Ishikawa (cell line): ENCODE results near the gene ADNP2.
A peak's percentile ranks its signal among the peaks of the same experiment; 100 is the strongest.

Source experiments
- CEBPB ChIP-seq: IDR thresholded peaks from 2 replicates; pipeline ENCODE4 v1.6.1; 2012
- CREB1 ChIP-seq: IDR thresholded peaks from 2 replicates; pipeline ENCODE4 v1.6.1; 2012; ENCODE audit warnings: low read depth
- EGR1 ChIP-seq: IDR thresholded peaks from 2 replicates; pipeline ENCODE4 v1.6.1; 2012
- EP300 ChIP-seq: IDR thresholded peaks from 2 replicates; pipeline ENCODE4 v1.6.1; 2012; ENCODE audit warnings: borderline replicate concordance
- FOXM1 ChIP-seq: IDR thresholded peaks from 2 replicates; pipeline ENCODE4 v1.6.1; 2012; ENCODE audit warnings: low read depth, borderline replicate concordance
- MAX ChIP-seq: IDR thresholded peaks from 2 replicates; pipeline ENCODE4 v1.6.1; 2012
- NFIC ChIP-seq: IDR thresholded peaks from 2 replicates; pipeline ENCODE4 v1.6.1; 2012
- RAD21 ChIP-seq: IDR thresholded peaks from 2 replicates; pipeline ENCODE4 v1.6.1; 2012; ENCODE audit warnings: low read depth
- TAF1 ChIP-seq: IDR thresholded peaks from 2 replicates; pipeline ENCODE4 v1.6.1; 2012; ENCODE audit warnings: low read depth, mild to moderate bottlenecking
- TCF12 ChIP-seq: IDR thresholded peaks from 2 replicates; pipeline ENCODE4 v1.6.1; 2012; ENCODE audit warnings: low read depth
- TEAD4 ChIP-seq: IDR thresholded peaks from 2 replicates; pipeline ENCODE4 v1.6.1; 2012
- YY1 ChIP-seq: IDR thresholded peaks from 2 replicates; pipeline ENCODE4 v1.6.1; 2012; ENCODE audit warnings: low read depth
- ZBTB7A ChIP-seq: IDR thresholded peaks from 2 replicates; pipeline ENCODE4 v1.6.1; 2012; ENCODE audit warnings: low read depth
- TF ChIP-seq, protein P1 (sequence below): IDR thresholded peaks from 2 replicates; pipeline ENCODE4 v1.6.1; 2012; ENCODE audit warnings: low read depth, mild to moderate bottlenecking
- TF ChIP-seq, protein P2 (sequence below): IDR thresholded peaks from 2 replicates; pipeline ENCODE4 v1.6.1; 2012

ADNP2 gene

GRCh38 chr18:80154293-80154692, 45.2 kb downstream of the ADNP2 start:
- no peak for TF ChIP-seq EGR1
- no peak for TF ChIP-seq TAF1
- no peak for TF ChIP-seq TCF12
- TF ChIP-seq RAD21: peak; percentile 47; the same call in 1 of the 2 replicates
- TF ChIP-seq NFIC: no peak
- no peak for TF ChIP-seq CREB1
- TF ChIP-seq MAX: no peak
- TF ChIP-seq, protein P1, sequence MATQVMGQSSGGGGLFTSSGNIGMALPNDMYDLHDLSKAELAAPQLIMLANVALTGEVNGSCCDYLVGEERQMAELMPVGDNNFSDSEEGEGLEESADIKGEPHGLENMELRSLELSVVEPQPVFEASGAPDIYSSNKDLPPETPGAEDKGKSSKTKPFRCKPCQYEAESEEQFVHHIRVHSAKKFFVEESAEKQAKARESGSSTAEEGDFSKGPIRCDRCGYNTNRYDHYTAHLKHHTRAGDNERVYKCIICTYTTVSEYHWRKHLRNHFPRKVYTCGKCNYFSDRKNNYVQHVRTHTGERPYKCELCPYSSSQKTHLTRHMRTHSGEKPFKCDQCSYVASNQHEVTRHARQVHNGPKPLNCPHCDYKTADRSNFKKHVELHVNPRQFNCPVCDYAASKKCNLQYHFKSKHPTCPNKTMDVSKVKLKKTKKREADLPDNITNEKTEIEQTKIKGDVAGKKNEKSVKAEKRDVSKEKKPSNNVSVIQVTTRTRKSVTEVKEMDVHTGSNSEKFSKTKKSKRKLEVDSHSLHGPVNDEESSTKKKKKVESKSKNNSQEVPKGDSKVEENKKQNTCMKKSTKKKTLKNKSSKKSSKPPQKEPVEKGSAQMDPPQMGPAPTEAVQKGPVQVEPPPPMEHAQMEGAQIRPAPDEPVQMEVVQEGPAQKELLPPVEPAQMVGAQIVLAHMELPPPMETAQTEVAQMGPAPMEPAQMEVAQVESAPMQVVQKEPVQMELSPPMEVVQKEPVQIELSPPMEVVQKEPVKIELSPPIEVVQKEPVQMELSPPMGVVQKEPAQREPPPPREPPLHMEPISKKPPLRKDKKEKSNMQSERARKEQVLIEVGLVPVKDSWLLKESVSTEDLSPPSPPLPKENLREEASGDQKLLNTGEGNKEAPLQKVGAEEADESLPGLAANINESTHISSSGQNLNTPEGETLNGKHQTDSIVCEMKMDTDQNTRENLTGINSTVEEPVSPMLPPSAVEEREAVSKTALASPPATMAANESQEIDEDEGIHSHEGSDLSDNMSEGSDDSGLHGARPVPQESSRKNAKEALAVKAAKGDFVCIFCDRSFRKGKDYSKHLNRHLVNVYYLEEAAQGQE: no peak

GRCh38 chr18:80157708-80158343, 48.8 kb downstream of the ADNP2 start:
- TF ChIP-seq TAF1 (no peak), NFIC (no peak), CREB1 (no peak), RAD21 (peak; percentile 87)

- no peak for TF ChIP-seq CEBPB
- TF ChIP-seq TCF12: no peak
- TF ChIP-seq NFIC: no peak
- no peak for TF ChIP-seq FOXM1
- TF ChIP-seq TAF1: no peak
- TF ChIP-seq ZBTB7A: no peak
- TF ChIP-seq YY1: no peak
- no peak for TF ChIP-seq RAD21
- TF ChIP-seq, protein P2, sequence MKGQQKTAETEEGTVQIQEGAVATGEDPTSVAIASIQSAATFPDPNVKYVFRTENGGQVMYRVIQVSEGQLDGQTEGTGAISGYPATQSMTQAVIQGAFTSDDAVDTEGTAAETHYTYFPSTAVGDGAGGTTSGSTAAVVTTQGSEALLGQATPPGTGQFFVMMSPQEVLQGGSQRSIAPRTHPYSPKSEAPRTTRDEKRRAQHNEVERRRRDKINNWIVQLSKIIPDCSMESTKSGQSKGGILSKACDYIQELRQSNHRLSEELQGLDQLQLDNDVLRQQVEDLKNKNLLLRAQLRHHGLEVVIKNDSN: no peak
- no peak for TF ChIP-seq TEAD4
- no peak for TF ChIP-seq CREB1
- TF ChIP-seq, protein P1: no peak
- TF ChIP-seq MAX: no peak
Observed at GRCh38 chr18:80158365-80158764, 49.3 kb downstream of the ADNP2 start.

- TF ChIP-seq CREB1 (no peak), ZBTB7A (no peak), TCF12 (no peak), RAD21 (no peak), EP300 (no peak), TAF1 (no peak), CEBPB (no peak), FOXM1 (no peak), NFIC (no peak), YY1 (no peak), MAX (no peak), EGR1 (no peak), TEAD4 (no peak)
- TF ChIP-seq, protein P1: no peak
- TF ChIP-seq, protein P2: no peak
Observed at GRCh38 chr18:80159713-80160636, 50.9 kb downstream of the ADNP2 start.
